CD4-positive, CD25-positive, alpha-beta regulatory T cell (primary cell): ENCODE data around the gene FYN. TPM values are rescaled to one million over a fixed set of nuclear protein-coding genes. Genes with fewer than 3 reads are reported as not detected.
A peak's percentile ranks its signal among the peaks of the same experiment; 100 is the strongest.

Experiments
- ATAC-seq, 2 donors: fragments of 150-1000 bp; cut with Tn5 transposase; one replicate each; pipeline ENCODE4 v1.10.0; 2021; ENCODE audit warnings: low read depth in 2 of 2, moderate number of reproducible peaks in 2 of 2, moderate library complexity in 1 of 2
- DNase-seq, 3 donors: peaks; one replicate each; pipeline versions ENCODE4 v3.0.0 to v3.0.0-alpha.2; 2012 to 2022; ENCODE audit warnings: mixed read lengths in 1 of 3
- H3K27ac ChIP-seq: one replicate; pipeline ENCODE4 v1.7.0; 2013; ENCODE audit warnings: mild to moderate bottlenecking, low read length; ENCODE audit not compliant: insufficient read depth, poor library complexity, severe bottlenecking
- H3K27me3 ChIP-seq: one replicate; pipeline ENCODE4 v1.7.0; 2013; ENCODE audit warnings: low read length; ENCODE audit not compliant: control insufficient read depth, insufficient read depth
- H3K36me3 ChIP-seq: one replicate; pipeline ENCODE4 v1.7.0; 2013; ENCODE audit warnings: mild to moderate bottlenecking, low read length, moderate library complexity; ENCODE audit not compliant: control insufficient read depth, insufficient read depth
- H3K4me1 ChIP-seq: 2 replicates; pipeline ENCODE4 v1.7.0; 2013; ENCODE audit warnings: mild to moderate bottlenecking, low read length; ENCODE audit not compliant: insufficient read depth, control insufficient read depth, poor library complexity, severe bottlenecking
- H3K4me3 ChIP-seq: one replicate; pipeline ENCODE4 v1.7.0; 2013; ENCODE audit warnings: low read depth, mild to moderate bottlenecking, low read length, moderate library complexity
- H3K9me3 ChIP-seq, 2 experiments: 1 replicate in 1 of 2; 2 replicates in 1 of 2; pipeline ENCODE4 v1.7.0; 2013; ENCODE audit warnings: low read length in 2 of 2, mild to moderate bottlenecking in 1 of 2, moderate library complexity in 1 of 2; ENCODE audit not compliant: control insufficient read depth in 2 of 2
- H3K27ac Mint-ChIP-seq, 3 donors: one replicate each; pipeline ENCODE4 v1.8.0; 2020 to 2022; ENCODE audit warnings: mild to moderate bottlenecking in 3 of 3, mixed read lengths in 3 of 3, moderate library complexity in 2 of 3
- H3K27me3 Mint-ChIP-seq: one replicate; pipeline ENCODE4 v1.8.0; 2022; ENCODE audit warnings: mild to moderate bottlenecking, mixed read lengths
- H3K36me3 Mint-ChIP-seq: one replicate; pipeline ENCODE4 v1.8.0; 2020; ENCODE audit warnings: mixed read lengths
- H3K4me1 Mint-ChIP-seq, 4 donors: one replicate each; pipeline ENCODE4 v1.8.0; 2020 to 2022; ENCODE audit warnings: mixed read lengths in 4 of 4, mild to moderate bottlenecking in 1 of 4
- H3K4me3 Mint-ChIP-seq, 4 donors: one replicate each; pipeline ENCODE4 v1.8.0; 2020 to 2022; ENCODE audit warnings: mild to moderate bottlenecking in 4 of 4, mixed read lengths in 4 of 4, moderate library complexity in 3 of 4
- H3K9me3 Mint-ChIP-seq, 7 donors: one replicate each; pipeline ENCODE4 v1.8.0; 2020 to 2022; ENCODE audit warnings: mixed read lengths in 7 of 7, mild to moderate bottlenecking in 3 of 7, moderate library complexity in 2 of 7
- polyA plus RNA-seq, 4 donors: library from polyadenylated mRNA; unstranded; fragments of 300-500 nt; fragmentation: Illumina TruSeq; gene quantifications; one replicate each; pipeline ENCODE4 v1.2.3, GENCODE V29; 2021
- total RNA-seq: library from RNA; stranded (reverse); gene quantifications from one replicate; pipeline ENCODE4 v1.2.3, GENCODE V29; 2022

The FYN gene
- total and polyA plus RNA-seq, 5 donors from 2014 or later, result 267 to 592 (median 295) TPM

DNA sequence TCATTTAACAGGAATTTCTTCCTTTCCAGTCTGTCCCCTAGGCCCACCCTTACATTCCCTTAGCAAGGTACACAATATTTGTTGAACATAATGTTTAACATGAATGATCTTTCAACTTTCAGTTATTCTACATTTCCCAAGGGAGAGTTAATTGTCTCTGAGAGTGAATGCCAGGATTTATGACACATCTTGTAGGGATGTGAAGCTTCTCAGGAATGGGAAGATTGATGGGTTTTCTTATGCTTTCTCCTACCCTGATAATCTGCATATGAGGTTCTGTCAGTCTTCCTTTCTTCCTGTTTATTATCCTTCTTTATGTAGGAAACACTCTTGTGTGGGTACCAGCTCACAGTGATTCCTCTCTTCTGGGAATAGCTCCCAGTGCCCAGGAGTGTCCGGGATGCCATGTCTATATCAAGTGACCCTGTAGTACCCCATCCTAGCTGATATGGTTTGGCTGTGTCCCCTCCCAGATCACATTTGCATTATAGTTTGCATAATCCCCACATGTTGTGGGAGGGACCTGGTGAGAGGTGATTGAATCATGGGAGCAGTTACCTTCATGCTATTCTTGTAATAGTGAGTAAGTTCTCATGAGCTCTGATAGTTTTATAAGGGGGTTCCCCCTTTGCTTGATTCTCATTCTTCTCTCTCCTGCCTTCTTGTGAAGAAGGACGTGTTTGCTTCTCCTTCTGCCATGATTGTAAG is 7.1 kb upstream of the FYN start:
- Histone ChIP-seq H3K9me3 (peaks cover 0 to 4% of the 10 kb centered on the region in 2 experiments), H3K4me1 (no peaks in the 10 kb centered on the region), H3K4me3 (no peak overlapping the region), H3K27ac (no peak overlapping the region), H3K36me3 (no peaks in the 10 kb centered on the region), H3K27me3 (no peaks in the 10 kb centered on the region)
- Mint-ChIP-seq H3K9me3 (peaks cover 0 to 9% (median 1%) of the 10 kb centered on the region in 7 donors), H3K27ac (no peak overlapping the region), H3K36me3 (peaks cover 5% of the 10 kb centered on the region), H3K4me1 (peaks cover 0 to 6% (median under 1%) of the 10 kb centered on the region in 4 donors), H3K4me3 (no peak overlapping the region), H3K27me3 (peaks cover 11% of the 10 kb centered on the region)
- ATAC-seq, result no peak
- DNase-seq, result no peak

DNA sequence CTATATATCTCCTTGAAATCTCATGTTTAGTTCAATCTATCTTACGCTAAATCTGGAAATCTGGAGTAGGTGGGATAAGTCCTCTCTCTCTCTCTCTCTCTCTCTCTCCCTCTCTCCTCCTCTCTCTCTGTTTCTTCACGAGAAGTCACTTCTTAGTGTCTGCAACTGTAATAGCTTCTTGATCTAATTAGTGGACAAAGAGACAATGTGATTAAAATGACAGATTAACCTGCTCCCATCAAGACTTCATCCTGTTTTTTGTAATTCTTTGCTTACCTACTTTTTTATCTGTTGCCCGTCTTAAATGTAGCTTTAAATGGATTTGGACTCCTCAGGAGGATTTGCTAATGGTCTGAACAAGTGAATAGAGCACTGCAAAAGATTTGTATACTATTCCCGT is 2.5 kb upstream of the FYN start:
- peak overlapping the region in 2 of 4 donors; percentile 62 to 86 for H3K4me3 Mint-ChIP-seq
- H3K9me3 Mint-ChIP-seq, result peaks cover 0 to 7% (median 0%) of the 10 kb centered on the region in 7 donors

DNA sequence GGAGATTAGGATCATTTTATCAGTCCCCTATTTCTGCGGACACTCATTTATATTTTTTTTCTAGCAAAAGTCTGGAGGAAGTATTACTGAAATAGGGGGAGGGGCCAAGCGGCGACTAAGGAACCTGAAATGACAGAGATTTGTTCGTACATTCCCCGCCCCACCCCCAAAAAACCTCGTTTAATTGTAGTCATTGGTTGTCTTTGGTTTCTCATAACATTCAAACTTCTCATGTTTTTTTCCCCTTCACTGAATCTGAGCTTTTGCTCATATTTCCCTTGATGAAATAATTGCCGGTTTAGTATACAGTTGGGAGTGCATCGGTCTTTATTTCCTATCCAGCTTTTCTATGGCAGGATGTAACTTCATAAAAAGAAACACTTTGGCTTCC is 768 bp upstream of the FYN start:
- H3K36me3 ChIP-seq, result no peaks in the 10 kb centered on the region
- H3K9me3 Mint-ChIP-seq, result no peaks in the 10 kb centered on the region
- H3K9me3 ChIP-seq, result no peaks in the 10 kb centered on the region
- DNase-seq (peak; percentile 66 to 86 (median 68)), ATAC-seq (no peak)
- peak overlapping the region; percentile 96 to 99 (median 99) for H3K4me3 Mint-ChIP-seq
- peak overlapping the region; percentile 87 to 97 (median 95) for H3K27ac Mint-ChIP-seq
- H3K4me3 ChIP-seq, result peak overlapping the region; percentile 96
- H3K36me3 Mint-ChIP-seq, result no peaks in the 10 kb centered on the region
- peak overlapping the region; percentile 95 for H3K27ac ChIP-seq
- H3K4me1 ChIP-seq, result peaks cover 38% of the 10 kb centered on the region
- H3K27me3 ChIP-seq, result no peaks in the 10 kb centered on the region
- H3K4me1 Mint-ChIP-seq, result peaks cover 17 to 35% (median 28%) of the 10 kb centered on the region in 4 donors
- peaks cover 10% of the 10 kb centered on the region for H3K27me3 Mint-ChIP-seq

More for the DNA sequence above, 2.5 kb upstream of the FYN start:
- Histone ChIP-seq H3K36me3 (no peaks in the 10 kb centered on the region), H3K4me1 (peaks cover 21% of the 10 kb centered on the region), H3K4me3 (no peak overlapping the region), H3K27ac (no peak overlapping the region), H3K9me3 (peaks cover 0 to 4% of the 10 kb centered on the region in 2 experiments), H3K27me3 (no peaks in the 10 kb centered on the region)
- peaks cover 10 to 21% (median 14%) of the 10 kb centered on the region in 4 donors for H3K4me1 Mint-ChIP-seq
- peak overlapping the region in 1 of 3 donors; percentile 12 for H3K27ac Mint-ChIP-seq
- peaks cover 5% of the 10 kb centered on the region for H3K36me3 Mint-ChIP-seq
- H3K27me3 Mint-ChIP-seq, result peaks cover 10% of the 10 kb centered on the region
- ATAC-seq (no peak), DNase-seq (no peak)

DNA sequence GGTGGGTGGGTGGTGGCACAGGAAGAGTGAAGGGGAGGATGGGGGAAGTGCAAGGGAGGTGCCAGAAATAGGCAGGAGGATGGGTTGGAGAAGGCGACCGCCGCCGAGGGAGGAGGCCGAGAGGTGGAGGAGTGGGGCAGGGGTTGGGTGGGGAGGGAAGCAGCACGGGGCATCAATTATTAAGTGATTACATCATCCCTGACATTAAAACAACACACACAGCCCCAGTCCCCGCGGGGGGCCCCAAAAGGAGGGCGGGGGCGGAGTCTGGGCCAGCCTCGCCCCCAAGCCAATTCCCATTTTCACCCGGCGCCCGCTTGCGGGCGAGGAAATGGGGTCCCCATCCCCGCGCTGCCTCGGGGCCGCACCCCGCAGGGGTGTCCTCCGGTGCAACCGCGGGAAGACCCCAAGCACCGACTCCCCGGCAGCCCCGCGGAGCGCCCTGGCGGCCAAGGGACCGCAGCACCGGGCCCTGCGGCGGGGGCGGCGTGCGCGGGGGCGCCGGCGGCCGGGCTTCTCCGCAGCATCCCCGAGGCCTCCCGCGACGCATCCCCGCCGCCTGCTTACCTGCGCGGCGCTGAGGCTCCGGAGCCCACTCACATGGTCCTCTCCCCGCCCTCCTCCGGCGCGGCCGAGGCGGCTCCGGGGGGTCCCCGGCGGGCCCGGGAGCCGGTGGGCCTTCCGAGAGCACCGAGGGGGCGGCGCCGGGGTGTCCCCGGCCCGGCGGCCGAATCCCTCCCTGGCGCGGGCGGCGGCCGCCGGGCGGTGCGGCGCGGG is 663 bp downstream of the FYN start:
- Histone ChIP-seq H3K36me3 (no peaks in the 10 kb centered on the region), H3K4me3 (peak overlapping the region; percentile 98), H3K4me1 (peaks cover 52% of the 10 kb centered on the region), H3K27ac (peak overlapping the region; percentile 95), H3K9me3 (no peaks in the 10 kb centered on the region), H3K27me3 (no peaks in the 10 kb centered on the region)
- Mint-ChIP-seq H3K4me3 (peak overlapping the region; percentile 97 to 100 (median 98)), H3K27ac (peak overlapping the region; percentile 79 to 98 (median 97)), H3K27me3 (peaks cover 10% of the 10 kb centered on the region), H3K9me3 (no peaks in the 10 kb centered on the region), H3K36me3 (peaks cover 5% of the 10 kb centered on the region), H3K4me1 (peaks cover 19 to 50% (median 39%) of the 10 kb centered on the region in 4 donors)
- peak in 1 of 2 donors; percentile 2 for ATAC-seq
- DNase-seq, result peak; percentile 52 to 72 (median 69)

DNA sequence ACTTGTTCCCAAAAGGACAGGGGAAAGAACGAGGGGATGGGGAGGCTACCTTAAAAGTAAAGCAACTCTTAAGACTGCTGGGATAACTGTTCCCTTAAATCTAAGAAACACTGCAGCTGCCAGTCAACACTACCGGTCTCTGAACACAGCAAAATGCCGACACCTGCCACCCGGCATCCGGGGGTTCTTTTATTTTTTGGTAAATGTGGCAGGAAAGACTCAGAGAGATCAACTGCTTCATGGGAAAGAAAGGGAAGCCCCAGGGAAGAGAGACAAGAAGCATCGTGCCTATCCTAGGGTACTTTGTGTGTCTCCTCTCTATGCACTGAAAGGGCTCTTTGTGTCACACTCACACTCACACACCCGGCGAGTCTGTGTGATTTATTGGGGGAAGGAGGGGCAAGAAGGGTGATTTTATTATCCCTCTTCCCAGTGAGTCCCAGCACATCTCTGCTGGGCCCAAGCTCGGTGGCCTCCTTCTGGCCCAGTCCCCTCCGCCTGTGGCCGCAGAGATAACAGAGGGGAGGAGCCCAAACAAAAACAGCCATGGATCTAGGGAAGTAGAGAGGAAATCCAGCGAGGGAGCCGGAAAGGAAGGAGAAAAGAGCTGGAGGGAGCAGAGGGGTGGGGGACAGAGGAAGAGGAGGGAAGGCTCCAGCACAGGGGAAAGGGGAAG is 1.4 kb downstream of the FYN start:
- H3K27ac ChIP-seq, result peak overlapping the region; percentile 95
- ATAC-seq, result no peak
- H3K4me3 ChIP-seq, result peak overlapping the region; percentile 98
- Mint-ChIP-seq H3K27me3 (peaks cover 10% of the 10 kb centered on the region), H3K4me1 (peaks cover 22 to 57% (median 46%) of the 10 kb centered on the region in 4 donors), H3K4me3 (peak overlapping the region; percentile 97 to 100 (median 98)), H3K9me3 (no peaks in the 10 kb centered on the region), H3K36me3 (peaks cover 8% of the 10 kb centered on the region), H3K27ac (peak overlapping the region; percentile 79 to 98 (median 97))
- peak in 2 of 3 donors; percentile 44 to 60 for DNase-seq
- no peaks in the 10 kb centered on the region for H3K36me3 ChIP-seq
- no peaks in the 10 kb centered on the region for H3K9me3 ChIP-seq
- no peaks in the 10 kb centered on the region for H3K27me3 ChIP-seq
- H3K4me1 ChIP-seq, result peaks cover 59% of the 10 kb centered on the region

DNA sequence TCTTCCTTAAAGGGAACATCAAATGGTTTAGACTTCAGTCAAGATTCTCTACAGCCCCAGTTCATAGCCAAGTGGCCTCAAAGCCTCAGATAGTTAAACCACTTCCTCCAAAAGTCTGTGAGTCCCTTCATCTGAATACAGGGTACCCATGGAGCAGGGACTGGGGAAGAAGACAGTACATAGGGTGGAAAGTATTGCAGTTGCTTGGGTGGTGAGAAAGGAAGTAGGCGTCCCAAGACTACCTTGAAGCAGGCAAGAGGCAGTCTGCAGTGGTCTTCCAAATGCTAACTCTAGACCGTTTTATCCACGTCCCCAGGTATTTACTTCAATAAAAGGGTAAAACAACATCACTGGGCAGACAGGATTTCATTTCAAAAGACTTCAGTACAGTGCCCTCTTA is 2.0 kb downstream of the FYN start:
- Mint-ChIP-seq H3K27ac (peak overlapping the region; percentile 79 to 98 (median 97)), H3K27me3 (peaks cover 10% of the 10 kb centered on the region), H3K9me3 (no peaks in the 10 kb centered on the region), H3K36me3 (peaks cover 8% of the 10 kb centered on the region), H3K4me1 (peaks cover 22 to 63% (median 50%) of the 10 kb centered on the region in 4 donors), H3K4me3 (peak overlapping the region; percentile 97 to 100 (median 98))
- H3K36me3 ChIP-seq, result no peaks in the 10 kb centered on the region
- peak overlapping the region; percentile 95 for H3K27ac ChIP-seq
- ATAC-seq (no peak), DNase-seq (peak; percentile 36 to 77 (median 56))
- peaks cover 66% of the 10 kb centered on the region for H3K4me1 ChIP-seq
- H3K9me3 ChIP-seq, result no peaks in the 10 kb centered on the region
- H3K27me3 ChIP-seq, result no peaks in the 10 kb centered on the region
- H3K4me3 ChIP-seq, result peak overlapping the region; percentile 98

DNA sequence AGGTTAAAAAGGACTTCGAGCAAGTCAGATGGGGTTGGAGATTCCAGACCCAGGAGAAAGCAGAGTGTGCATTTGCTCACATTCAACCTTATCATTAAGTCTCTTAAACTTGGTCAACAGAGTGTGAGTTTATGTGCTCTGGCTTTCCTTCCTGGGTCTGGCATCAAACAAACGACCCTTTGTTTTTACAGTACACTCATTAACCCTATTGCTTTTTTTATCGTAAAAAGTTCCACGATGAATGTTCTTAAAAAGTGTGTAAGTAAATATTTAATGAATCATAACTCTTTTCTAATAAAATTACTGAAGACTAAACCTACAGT is 2.5 kb downstream of the FYN start:
- no peak for DNase-seq
- H3K36me3 ChIP-seq, result no peaks in the 10 kb centered on the region
- no peaks in the 10 kb centered on the region for H3K27me3 ChIP-seq
- H3K27me3 Mint-ChIP-seq, result peaks cover 10% of the 10 kb centered on the region
- peak overlapping the region in 2 of 3 donors; percentile 97 to 98 for H3K27ac Mint-ChIP-seq
- H3K27ac ChIP-seq, result peak overlapping the region; percentile 95
- H3K9me3 Mint-ChIP-seq, result no peaks in the 10 kb centered on the region
- ATAC-seq, result no peak
- peak overlapping the region; percentile 97 to 100 (median 98) for H3K4me3 Mint-ChIP-seq
- H3K4me3 ChIP-seq, result peak overlapping the region; percentile 98
- peaks cover 71% of the 10 kb centered on the region for H3K4me1 ChIP-seq
- peaks cover 8% of the 10 kb centered on the region for H3K36me3 Mint-ChIP-seq
- H3K4me1 Mint-ChIP-seq, result peaks cover 27 to 68% (median 55%) of the 10 kb centered on the region in 4 donors
- no peaks in the 10 kb centered on the region for H3K9me3 ChIP-seq
